Small intestine (tissue), 16 donors: ENCODE measurements around the gene SPATA31E1. TPM values are rescaled to one million over a fixed set of nuclear protein-coding genes. Genes with fewer than 3 reads are reported as not detected.
"Not testable (repeated sequence)": the region's sequence is repeated elsewhere in the genome, so short reads cannot be mapped to it uniquely, and the experiment has no call there.

ENCODE experiments used
- DNase-seq, 2 donors: peaks; one replicate each; pipeline versions ENCODE4 v3.0.0 to v3.0.0-alpha.2; 2013
- FAIRE-seq: peaks from 2 replicates; lab custom pipeline; 2012; peaks lifted over from hg19 to GRCh38; lab: Jason Lieb, UNC
- H3K27ac ChIP-seq, 3 donors: one replicate each; pipeline ENCODE4 v1.5.1; 2013; ENCODE audit warnings: low read length in 2 of 3, mild to moderate bottlenecking in 2 of 3, control low read depth in 1 of 3, inconsistent platforms in 1 of 3, low read depth in 1 of 3, moderate library complexity in 1 of 3
- H3K27me3 ChIP-seq, 3 donors: one replicate each; pipeline ENCODE4 v1.6.1; 2013; ENCODE audit warnings: low read length in 3 of 3, inconsistent platforms in 1 of 3; ENCODE audit not compliant: control insufficient read depth in 3 of 3, insufficient read depth in 3 of 3
- H3K36me3 ChIP-seq, 3 donors: one replicate each; pipeline ENCODE4 v1.6.1; 2013; ENCODE audit warnings: low read length in 3 of 3, inconsistent platforms in 1 of 3, low read depth in 1 of 3, mild to moderate bottlenecking in 1 of 3, moderate library complexity in 1 of 3; ENCODE audit not compliant: control insufficient read depth in 3 of 3, insufficient read depth in 2 of 3
- H3K4me1 ChIP-seq, 3 donors: one replicate each; pipeline ENCODE4 v1.6.1; 2013; ENCODE audit warnings: low read length in 2 of 3, inconsistent platforms in 1 of 3, low read depth in 1 of 3, mild to moderate bottlenecking in 1 of 3, moderate library complexity in 1 of 3; ENCODE audit not compliant: control insufficient read depth in 3 of 3, insufficient read depth in 2 of 3
- H3K4me3 ChIP-seq, 3 donors: one replicate each; pipeline ENCODE4 v1.5.1; 2013; ENCODE audit warnings: low read length in 3 of 3, control low read depth in 1 of 3, inconsistent platforms in 1 of 3, low read depth in 1 of 3, mild to moderate bottlenecking in 1 of 3, moderate library complexity in 1 of 3
- H3K9me3 ChIP-seq, 2 donors: one replicate each; pipeline ENCODE4 v1.6.1; 2013; ENCODE audit warnings: low read depth in 1 of 2, low read length in 1 of 2; ENCODE audit not compliant: control insufficient read depth in 2 of 2, insufficient read depth in 1 of 2
- WGBS, 3 donors: extraction: QIAGEN DNeasy Blood & Tissue Kit; methylation state at CpG; one replicate each; pipeline ENCODE4 v1.1.7; 2013; 5-methylcytosine and 5-hydroxymethylcytosine counted together
- long read RNA-seq, 10 donors: transcript quantifications; one replicate each; lab custom pipeline, GENCODE V29; 2026
- polyA plus RNA-seq, 4 donors: library from polyadenylated mRNA; stranded (reverse) in 3 of 4; unstranded in 1 of 4; fragments of 200-250 nt in 3 of 4; fragments of 120-200 nt in 1 of 4; gene quantifications; one replicate each; pipeline versions ENCODE4 v1.2.1 to v1.2.3, GENCODE V29; 2013
- donor health status: healthy with polysubstance abuse.
- donor health status: control.
- donor health status: control.
- donor health status: Bipolar disorder and iron deficiency.
- donor health status: healthy.

SPATA31E1 gene
- polyA plus RNA-seq: under 1 TPM in 1 of 4 donors, not detected in 3; 0.74 TPM
- long read RNA-seq, donor 1: 0 reads
- long read RNA-seq, donor 2: 0 reads
- long read RNA-seq, donor 3: 0 reads
- long read RNA-seq, donor 4: 0 reads
- long read RNA-seq, donor 5: 0 reads
- long read RNA-seq, donor 6: 0 reads
- long read RNA-seq, donor 7: 0 reads
- long read RNA-seq, donor 8: 0 reads
- long read RNA-seq, donor 9: 0 reads
- long read RNA-seq, donor 10: 0 reads

DNA sequence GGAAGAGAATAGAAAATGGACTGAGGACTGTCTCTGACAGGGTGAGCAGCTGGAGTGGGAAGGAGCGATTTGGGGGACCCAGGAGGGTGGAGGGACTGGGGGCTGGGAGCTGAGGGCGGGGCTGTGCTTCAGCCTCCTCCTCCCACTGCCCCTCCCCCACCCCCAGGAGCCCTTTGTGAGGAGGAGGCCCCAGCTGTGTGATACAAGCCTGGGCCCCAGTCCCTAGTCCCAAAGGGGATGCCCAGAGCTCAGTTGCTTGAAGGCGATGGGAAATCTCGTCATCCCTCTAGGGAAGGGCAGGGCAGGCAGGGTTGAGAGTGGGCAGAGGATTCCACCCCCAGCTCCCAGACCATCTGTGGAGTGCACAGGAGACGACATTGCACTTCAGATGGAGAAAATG is at the start of gene SPATA31E1:
TSS of gene SPATA31E1 (plus strand) at position 251 of the 400 bp plus-strand sequence. CDS start at position 266, 15 bp downstream.
- no peak within 1 kb of the TSS for H3K27ac ChIP-seq
- DNase-seq (no peak), FAIRE-seq (no peak)
- WGBS, 3 donors: 68 to 76% (median 73%) methylated on average over 5 of the region's 5 CpGs
- peaks cover 0 to 7% of the 10 kb centered on the region in 2 donors for H3K9me3 ChIP-seq
- no peaks in the 10 kb centered on the region for H3K27me3 ChIP-seq
- no peaks in the 10 kb centered on the region for H3K36me3 ChIP-seq
- no peak within 1 kb of the TSS for H3K4me3 ChIP-seq
- H3K4me1 ChIP-seq: peaks cover 0 to 16% (median 2%) of the 10 kb centered on the region in 3 donors

- H3K27ac ChIP-seq: no peak overlapping the region
- no peaks in the 10 kb centered on the region for H3K9me3 ChIP-seq
- no peaks in the 10 kb centered on the region for H3K36me3 ChIP-seq
- FAIRE-seq: no peak
- WGBS, 3 donors: 15 to 56% (median 24%) methylated on average over 14 of the region's 14 CpGs
- peaks cover 0 to 6% (median 0%) of the 10 kb centered on the region in 3 donors for H3K4me1 ChIP-seq
- no peaks in the 10 kb centered on the region for H3K27me3 ChIP-seq
- H3K4me3 ChIP-seq: peak overlapping the region in 1 of 3 donors; percentile 18
- DNase-seq: peak; percentile 64 to 71
Measured at GRCh38 chr9:87834357-87834756, 48.3 kb upstream of the SPATA31E1 start.

GRCh38 chr9:87836536-87836935 is 46.1 kb upstream of the SPATA31E1 start:
- no peaks in the 10 kb centered on the region for H3K27me3 ChIP-seq
- no peak overlapping the region for H3K4me3 ChIP-seq
- H3K27ac ChIP-seq: no peak overlapping the region
- peaks cover 0 to 6% (median 0%) of the 10 kb centered on the region in 3 donors for H3K4me1 ChIP-seq
- FAIRE-seq: no peak
- DNase-seq: no peak
- peaks cover 0 to 3% of the 10 kb centered on the region in 2 donors for H3K9me3 ChIP-seq
- WGBS, 3 donors: 81 to 87% (median 82%) methylated on average over 5 of the region's 5 CpGs
- H3K36me3 ChIP-seq: no peaks in the 10 kb centered on the region

- H3K4me3 ChIP-seq: no peak overlapping the region
- no peaks in the 10 kb centered on the region for H3K36me3 ChIP-seq
- WGBS, 3 donors: 64 to 82% (median 76%) methylated on average over 7 of the region's 7 CpGs
- DNase-seq (no peak), FAIRE-seq (no peak)
- H3K27ac ChIP-seq: no peak overlapping the region
- peaks cover 0 to 6% (median 0%) of the 10 kb centered on the region in 3 donors for H3K4me1 ChIP-seq
- peaks cover 0 to 3% of the 10 kb centered on the region in 2 donors for H3K9me3 ChIP-seq
- H3K27me3 ChIP-seq: no peaks in the 10 kb centered on the region
Measured at GRCh38 chr9:87836951-87837705, 45.5 kb upstream of the SPATA31E1 start.

GRCh38 chr9:87840134-87840533 is 42.5 kb upstream of the SPATA31E1 start:
- WGBS, 3 donors: 76 to 100% (median 88%) methylated on average over 1 of the region's 1 CpG
- Histone ChIP-seq H3K4me1 (no peaks in the 10 kb centered on the region), H3K27me3 (no peaks in the 10 kb centered on the region), H3K4me3 (no peak overlapping the region), H3K9me3 (peaks cover 0 to 3% of the 10 kb centered on the region in 2 donors), H3K36me3 (no peaks in the 10 kb centered on the region), H3K27ac (no peak overlapping the region)
- no peak for DNase-seq
- no peak for FAIRE-seq

DNA sequence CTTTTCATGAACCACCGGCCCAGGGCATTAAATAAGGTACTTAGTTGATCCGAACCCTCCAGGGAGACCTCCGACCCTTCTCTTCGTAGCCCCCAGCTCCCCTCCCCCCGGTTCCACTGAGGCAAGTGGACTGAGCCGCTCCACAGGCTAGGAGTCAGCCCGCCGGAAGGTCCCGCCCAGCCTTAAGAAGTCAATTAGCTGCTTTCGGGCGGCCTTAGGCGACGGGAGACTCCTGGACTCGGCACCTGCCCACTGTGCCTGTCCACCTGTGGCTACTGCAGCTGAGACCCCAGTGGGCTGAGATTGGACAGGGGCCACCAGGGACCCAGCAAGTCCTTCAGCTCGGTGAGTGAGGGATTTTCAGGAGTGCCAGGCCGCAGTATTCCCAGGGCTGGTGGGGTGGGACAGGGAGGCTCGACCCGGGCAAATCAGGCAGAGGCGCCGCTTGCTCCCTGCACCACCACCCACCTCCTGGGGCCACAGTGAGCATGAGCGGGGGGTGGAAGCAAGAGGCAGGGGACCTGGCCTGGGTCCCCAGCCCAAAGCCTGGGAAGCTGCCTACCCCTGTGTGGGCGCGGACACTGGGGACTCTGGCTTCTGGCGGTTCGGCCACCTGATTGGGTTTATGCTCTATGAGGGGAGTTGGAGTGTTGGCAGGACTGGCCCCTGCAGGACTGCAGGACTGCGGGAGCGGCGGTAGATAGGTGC is 39.6 kb upstream of the SPATA31E1 start:
- Histone ChIP-seq H3K36me3 (no peaks in the 10 kb centered on the region), H3K27me3 (no peaks in the 10 kb centered on the region), H3K27ac (no peak overlapping the region), H3K4me3 (no peak overlapping the region), H3K9me3 (peaks cover 0 to 3% of the 10 kb centered on the region in 2 donors), H3K4me1 (no peaks in the 10 kb centered on the region)
- no peak for FAIRE-seq
- 92 to 96% (median 93%) methylated on average over 28 of the region's 28 CpGs for WGBS, 3 donors
- DNase-seq: no peak

- Histone ChIP-seq H3K27me3 (no peaks in the 10 kb centered on the region), H3K9me3 (peaks cover 0 to 3% of the 10 kb centered on the region in 2 donors), H3K4me3 (no peak overlapping the region), H3K27ac (no peak overlapping the region), H3K4me1 (no peaks in the 10 kb centered on the region), H3K36me3 (no peaks in the 10 kb centered on the region)
- DNase-seq (no peak), FAIRE-seq (no peak)
- WGBS, 3 donors: 38% methylated on average over 2 of the region's 2 CpGs
Measured at GRCh38 chr9:87844506-87844905, 38.2 kb upstream of the SPATA31E1 start.

- H3K9me3 ChIP-seq, H3K27ac ChIP-seq, DNase-seq, H3K27me3 ChIP-seq, H3K36me3 ChIP-seq, H3K4me1 ChIP-seq, H3K4me3 ChIP-seq: not testable (repeated sequence)
- peak; percentile 33 for FAIRE-seq
- 53 to 70% (median 54%) methylated on average over 2 of the region's 2 CpGs for WGBS, 3 donors
Measured at GRCh38 chr9:87847817-87848216, 34.9 kb upstream of the SPATA31E1 start.
